GM12872 (cell line): ENCODE results near the gene ZNF221.

Experiments
- TF ChIP-seq, protein P1 (sequence below): IDR thresholded peaks from 3 replicates; pipeline ENCODE4 v1.5.1; 2011; ENCODE audit warnings: low read depth, mild to moderate bottlenecking, low read length, moderate library complexity; ENCODE audit not compliant: insufficient read depth

ZNF221 gene

DNA sequence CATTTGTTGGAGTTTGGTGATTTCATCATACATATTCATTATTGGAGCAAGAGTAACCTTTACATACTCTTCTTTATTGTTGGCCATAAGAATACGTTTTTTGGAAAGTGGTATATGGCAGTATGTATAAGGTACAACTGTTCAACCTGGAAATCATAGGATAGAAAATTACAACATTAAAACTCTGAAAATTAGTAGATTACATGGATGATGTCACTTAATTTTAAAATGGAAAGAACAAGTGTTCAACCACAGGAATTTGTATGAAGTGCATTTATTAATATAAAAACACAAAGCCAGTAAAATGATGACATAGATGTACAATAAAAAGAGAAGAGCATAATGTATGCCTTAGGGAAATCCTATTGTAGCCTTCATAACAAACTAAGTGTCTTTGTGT lies 25.7 kb downstream of the ZNF221 start:
- TF ChIP-seq, protein P1, sequence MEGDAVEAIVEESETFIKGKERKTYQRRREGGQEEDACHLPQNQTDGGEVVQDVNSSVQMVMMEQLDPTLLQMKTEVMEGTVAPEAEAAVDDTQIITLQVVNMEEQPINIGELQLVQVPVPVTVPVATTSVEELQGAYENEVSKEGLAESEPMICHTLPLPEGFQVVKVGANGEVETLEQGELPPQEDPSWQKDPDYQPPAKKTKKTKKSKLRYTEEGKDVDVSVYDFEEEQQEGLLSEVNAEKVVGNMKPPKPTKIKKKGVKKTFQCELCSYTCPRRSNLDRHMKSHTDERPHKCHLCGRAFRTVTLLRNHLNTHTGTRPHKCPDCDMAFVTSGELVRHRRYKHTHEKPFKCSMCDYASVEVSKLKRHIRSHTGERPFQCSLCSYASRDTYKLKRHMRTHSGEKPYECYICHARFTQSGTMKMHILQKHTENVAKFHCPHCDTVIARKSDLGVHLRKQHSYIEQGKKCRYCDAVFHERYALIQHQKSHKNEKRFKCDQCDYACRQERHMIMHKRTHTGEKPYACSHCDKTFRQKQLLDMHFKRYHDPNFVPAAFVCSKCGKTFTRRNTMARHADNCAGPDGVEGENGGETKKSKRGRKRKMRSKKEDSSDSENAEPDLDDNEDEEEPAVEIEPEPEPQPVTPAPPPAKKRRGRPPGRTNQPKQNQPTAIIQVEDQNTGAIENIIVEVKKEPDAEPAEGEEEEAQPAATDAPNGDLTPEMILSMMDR, result no peak

DNA sequence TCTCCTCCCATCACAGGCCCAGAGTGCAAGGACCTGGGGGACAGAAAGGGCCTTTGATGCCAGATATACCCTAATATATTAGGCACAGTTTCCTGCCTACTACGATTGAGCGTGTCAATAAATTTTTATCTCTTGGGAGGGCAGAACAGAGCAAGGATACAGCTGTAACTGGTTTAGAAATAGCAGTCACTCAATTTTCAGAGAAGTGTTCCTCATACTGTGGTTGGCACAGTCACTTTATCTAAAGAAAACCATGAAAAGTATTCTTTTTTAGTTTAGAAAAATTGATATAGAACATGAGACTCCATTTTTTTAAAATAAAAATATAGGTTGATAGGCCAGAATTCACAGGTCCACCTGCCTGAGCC lies 32.5 kb downstream of the ZNF221 start:
- TF ChIP-seq, protein P1, result no peak

DNA sequence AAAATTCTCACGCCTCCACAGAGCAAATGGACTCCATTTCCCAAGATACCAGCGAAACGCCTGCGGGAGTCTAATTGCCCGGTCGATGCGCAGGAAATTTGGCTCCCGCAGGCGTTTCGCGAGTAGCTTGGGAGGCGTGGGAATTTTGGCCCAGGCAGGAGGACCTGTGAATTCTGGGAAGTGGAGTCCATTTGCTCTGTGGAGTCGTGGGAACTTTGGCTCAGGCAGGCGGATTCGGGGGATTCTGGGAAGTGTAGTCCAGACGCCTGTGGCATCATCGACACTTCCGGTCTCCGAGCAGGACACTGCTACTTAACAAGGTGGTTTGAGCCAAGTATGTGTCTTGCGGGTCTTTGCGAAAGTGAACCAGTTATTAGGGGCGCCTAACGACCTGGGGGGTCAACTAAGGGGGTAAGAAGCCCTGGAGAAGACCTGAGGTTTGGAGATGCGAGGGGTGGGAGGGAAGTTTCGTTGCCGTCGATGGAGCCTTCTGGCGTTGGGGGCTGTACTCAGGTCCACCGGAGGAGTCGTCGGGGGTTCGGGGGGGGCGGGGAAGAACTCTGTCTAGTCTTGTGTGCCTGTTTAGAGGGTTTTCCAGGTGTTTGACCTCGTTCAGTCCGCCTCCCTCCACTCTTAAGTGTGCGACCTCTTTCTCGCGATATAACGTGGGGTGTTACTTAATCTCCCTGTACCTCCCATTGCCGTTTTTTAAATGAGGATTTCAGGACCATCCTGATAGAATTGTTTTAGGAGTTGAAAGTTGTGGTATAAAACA lies 33.1 kb downstream of the ZNF221 start, which contains the start of gene ZNF155:
TSS of gene ZNF155 (plus strand) at position 277 of the 775 bp plus-strand sequence. CDS start 4,356 bp downstream, outside the sequence.
- TF ChIP-seq, protein P1, result no peak

DNA sequence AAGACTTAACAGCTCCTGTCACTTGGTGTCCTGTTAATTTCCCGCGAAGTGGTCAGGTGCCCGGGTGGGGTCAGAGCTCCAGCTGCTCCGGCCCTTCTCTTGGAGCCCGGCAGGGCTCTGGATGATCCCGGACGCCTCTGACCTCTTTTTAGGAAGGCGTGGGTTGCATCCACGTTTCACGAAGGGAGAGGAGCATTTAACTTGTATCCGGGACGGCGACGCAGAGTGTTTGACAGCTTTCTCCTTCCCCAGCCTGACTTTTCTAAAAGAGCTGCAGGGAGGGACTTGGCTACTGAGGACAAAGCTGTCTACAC lies 33.6 kb downstream of the ZNF221 start:
- TF ChIP-seq, protein P1, result no peak

DNA sequence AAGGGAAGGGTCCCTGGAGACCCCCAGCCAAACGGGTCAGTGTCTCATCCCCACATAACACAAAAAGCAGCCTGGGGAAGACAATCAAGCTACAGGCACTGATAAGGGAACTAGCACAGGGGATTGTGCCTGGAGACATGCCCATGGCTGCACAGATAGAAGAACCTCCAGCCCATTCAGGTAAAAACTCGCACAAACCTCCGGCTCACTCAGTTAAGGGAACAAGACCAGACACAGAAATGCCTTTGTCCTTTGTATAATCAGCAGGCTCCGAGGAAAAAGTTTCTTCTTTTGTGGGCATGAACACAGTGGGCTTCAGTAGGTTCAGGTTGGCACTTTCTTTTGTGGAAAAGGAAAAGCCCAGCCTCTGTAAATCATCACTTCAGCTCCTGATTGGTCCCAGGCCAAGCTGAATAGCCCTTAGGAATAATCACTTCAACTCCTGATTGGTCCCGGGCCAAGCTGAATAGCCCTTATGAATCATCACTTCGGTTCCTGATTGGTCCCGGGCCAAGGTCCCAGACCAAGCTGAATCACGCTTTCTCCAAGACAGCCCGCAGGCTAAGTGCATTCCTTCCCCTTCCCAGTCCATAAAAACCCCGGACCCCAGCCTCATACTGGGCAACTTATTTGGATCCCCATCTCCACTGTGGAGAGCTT lies 46.7 kb downstream of the ZNF221 start:
- TF ChIP-seq, protein P1, result no peak

DNA sequence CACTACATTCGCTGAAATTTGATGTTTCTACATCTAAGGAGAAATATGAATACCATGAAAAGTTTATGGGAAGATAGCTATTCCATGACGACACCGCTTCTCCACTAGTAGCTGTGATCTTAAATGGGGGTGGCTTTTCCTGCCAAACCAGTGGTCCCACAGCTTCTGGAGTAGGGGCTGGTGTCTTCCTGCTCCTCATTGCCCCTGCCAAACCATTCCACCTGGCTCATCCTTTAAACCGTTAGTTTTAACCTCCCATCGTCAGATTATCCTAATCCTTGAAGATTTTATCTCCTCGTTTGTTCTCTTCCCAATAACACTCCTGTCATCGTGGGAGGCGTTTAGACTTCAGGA lies 51.2 kb downstream of the ZNF221 start:
- TF ChIP-seq, protein P1, result no peak

DNA sequence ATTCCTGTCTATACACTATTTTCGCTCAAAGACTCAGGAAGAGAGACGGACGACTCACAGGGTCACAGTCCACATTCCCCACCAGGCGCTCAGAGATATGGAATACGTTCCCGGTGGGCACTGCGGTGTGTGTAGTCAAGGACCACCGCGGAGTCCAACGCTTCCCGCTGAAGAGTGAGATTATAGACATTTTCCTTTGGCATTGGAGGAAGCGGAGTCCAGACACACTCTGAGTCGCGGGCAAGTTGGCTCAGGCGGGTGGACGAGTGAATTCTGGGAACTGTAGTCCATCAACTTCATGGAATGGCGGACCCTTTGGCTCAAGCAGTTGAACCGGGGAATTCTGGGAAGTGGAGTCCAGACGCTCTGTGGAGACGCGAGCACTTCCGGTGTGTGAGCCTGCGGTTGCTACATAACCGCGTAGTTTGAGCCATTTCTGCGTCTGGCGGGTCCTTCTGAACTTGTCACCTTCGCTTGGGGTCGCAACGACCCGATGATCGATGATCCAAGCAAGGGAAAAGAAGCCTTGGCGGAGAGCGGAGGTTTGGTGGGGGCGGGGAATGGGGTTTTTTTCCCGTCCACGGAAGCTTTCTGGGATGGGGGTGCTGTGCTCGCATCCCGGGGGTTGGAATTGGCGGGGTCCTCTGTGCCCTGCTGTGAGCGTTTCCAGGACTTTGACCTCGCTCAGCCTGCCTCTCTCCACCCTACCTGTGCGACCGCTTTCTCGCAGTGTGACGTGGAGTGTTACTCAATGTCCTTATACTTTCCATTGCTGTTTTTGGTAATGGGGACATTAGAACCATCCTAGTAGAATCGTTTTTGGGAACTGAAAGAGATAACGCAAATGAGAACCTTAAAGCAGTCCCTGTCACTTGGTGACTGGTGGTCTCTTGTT lies 51.8 kb downstream of the ZNF221 start, which contains the start of gene ZNF230:
TSS of gene ZNF230 (plus strand) at position 392 of the 895 bp plus-strand sequence. CDS start 4,122 bp downstream, outside the sequence.
- TF ChIP-seq, protein P1, result no peak
